D721Med (cell line): ENCODE measurements around the gene MCTP1.
A peak's percentile ranks its signal among the peaks of the same experiment; 100 is the strongest.

Experiments used
- DNase-seq: peaks from one replicate; pipeline ENCODE4 v3.0.0; 2011; ENCODE audit warnings: low spot score; ENCODE audit not compliant: insufficient read length
- FAIRE-seq: peaks from 2 replicates; lab custom pipeline; 2011; peaks lifted over from hg19 to GRCh38; lab: Jason Lieb, UNC
- TF ChIP-seq, protein P1 (sequence below): IDR thresholded peaks from 2 replicates; pipeline ENCODE4 v1.5.1; 2012; ENCODE audit warnings: mild to moderate bottlenecking, control low read depth; ENCODE audit not compliant: insufficient read depth; ENCODE audit errors: missing control alignments

Gene MCTP1

DNA sequence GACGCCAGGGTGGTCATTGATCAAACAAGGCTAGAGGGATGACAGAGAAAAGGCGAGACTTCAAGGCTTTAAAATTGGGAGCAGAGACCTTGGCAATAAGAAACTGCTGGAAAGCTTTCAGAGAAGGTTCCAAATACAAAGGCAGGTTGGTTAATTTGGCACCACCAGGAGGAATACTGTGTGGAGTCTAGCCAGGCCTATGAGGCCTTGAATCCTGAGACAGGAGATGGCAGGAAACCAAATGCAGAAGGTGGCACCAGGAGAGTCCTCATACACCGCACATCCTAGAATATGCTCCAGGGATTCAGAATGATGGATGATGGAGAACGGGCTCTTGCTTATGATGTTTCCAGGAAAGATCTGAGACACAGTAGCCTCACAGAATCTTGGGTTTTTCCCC is 90.0 kb downstream of the MCTP1 start:
- TF ChIP-seq, protein P1, sequence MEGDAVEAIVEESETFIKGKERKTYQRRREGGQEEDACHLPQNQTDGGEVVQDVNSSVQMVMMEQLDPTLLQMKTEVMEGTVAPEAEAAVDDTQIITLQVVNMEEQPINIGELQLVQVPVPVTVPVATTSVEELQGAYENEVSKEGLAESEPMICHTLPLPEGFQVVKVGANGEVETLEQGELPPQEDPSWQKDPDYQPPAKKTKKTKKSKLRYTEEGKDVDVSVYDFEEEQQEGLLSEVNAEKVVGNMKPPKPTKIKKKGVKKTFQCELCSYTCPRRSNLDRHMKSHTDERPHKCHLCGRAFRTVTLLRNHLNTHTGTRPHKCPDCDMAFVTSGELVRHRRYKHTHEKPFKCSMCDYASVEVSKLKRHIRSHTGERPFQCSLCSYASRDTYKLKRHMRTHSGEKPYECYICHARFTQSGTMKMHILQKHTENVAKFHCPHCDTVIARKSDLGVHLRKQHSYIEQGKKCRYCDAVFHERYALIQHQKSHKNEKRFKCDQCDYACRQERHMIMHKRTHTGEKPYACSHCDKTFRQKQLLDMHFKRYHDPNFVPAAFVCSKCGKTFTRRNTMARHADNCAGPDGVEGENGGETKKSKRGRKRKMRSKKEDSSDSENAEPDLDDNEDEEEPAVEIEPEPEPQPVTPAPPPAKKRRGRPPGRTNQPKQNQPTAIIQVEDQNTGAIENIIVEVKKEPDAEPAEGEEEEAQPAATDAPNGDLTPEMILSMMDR: no peak
- FAIRE-seq (no peak), DNase-seq (no peak)

DNA sequence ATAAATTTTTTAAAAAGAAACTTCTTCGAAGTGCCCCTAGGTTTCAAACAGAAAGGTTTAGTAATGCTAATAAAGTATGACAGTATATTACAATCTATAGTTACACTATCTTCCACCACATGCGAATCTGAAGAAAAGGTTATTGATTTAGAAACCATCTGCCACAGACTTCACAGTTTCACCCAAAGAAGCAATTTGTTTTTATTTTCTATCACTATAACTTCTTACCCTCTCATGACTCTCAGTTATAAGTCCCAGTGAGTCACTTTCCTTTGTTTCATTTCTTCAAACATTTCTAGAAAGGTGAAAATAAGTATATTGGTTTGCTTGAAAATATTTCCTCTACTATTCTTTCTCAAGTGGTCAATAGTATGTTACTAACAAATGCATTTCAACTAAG is 93.6 kb downstream of the MCTP1 start:
- DNase-seq (no peak), FAIRE-seq (peak; percentile 69)
- TF ChIP-seq, protein P1: no peak

DNA sequence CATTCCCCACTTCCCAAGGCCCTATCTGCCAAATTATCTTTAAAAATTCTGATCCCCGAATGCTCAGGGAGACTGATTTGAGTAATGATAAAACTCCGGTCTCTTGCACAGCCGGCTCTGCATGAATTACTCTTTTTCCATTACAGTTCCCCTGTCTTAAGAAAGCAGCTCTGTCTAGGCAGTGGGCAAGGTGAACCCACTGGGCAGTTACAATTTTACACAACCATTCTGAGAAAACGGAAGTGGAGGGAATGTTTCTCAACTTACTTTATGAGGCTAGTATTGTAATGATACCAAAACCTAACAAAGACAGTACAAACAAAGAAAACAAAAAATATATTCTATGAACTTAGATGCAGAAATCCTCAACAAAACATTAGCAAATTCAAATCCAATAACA is 100.0 kb downstream of the MCTP1 start:
- FAIRE-seq (no peak), DNase-seq (no peak)
- TF ChIP-seq, protein P1: no peak

DNA sequence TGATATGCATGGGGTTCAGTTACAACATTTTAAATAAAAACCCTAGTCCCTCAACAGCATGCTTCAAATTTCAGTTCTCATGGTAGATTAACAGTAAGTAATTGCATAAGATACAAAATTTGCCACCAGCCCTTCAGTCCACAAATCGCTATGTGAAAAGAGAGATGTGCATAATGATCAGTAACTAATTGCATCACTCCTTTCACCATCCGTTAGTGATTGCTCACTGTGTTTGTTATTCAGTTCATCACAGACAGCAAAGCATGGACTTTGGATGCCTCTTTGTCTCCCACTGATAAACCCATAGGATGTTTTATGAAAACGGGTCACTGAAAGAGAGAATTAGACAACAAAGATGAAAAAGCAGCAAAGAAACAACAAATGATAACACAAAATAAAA is 103.2 kb downstream of the MCTP1 start:
- TF ChIP-seq, protein P1: no peak
- no peak for FAIRE-seq
- no peak for DNase-seq

DNA sequence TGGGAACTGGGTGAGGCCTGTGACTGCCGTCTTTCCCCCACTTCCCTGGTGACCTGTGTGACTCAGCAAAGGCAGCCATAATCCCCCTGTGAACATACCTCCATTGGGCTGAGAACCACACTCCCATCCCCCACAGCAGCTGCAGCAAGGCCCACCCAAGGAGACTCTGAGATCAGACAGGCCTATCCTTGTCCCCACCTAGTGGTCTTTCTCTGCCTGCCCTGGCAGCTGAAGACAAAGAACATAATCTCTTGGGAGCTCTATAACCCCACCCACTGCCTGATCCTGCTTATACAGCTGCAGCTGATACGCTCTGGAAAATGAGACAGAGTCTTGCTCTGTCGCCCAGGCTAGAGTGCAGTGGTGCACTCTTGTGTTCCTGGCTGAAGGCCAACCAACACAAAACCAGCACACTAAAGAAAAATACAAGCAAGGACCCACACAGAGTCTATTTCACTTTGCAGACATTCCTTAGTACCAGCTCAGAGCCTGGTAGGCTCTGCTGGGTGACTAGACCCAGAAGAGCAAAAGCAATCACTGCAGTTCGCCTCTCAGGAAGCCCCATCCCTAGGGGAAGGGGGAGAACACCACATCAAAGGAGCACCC is 106.7 kb downstream of the MCTP1 start:
- no peak for DNase-seq
- peak; percentile 60 for FAIRE-seq
- TF ChIP-seq, protein P1: peak; percentile 14

DNA sequence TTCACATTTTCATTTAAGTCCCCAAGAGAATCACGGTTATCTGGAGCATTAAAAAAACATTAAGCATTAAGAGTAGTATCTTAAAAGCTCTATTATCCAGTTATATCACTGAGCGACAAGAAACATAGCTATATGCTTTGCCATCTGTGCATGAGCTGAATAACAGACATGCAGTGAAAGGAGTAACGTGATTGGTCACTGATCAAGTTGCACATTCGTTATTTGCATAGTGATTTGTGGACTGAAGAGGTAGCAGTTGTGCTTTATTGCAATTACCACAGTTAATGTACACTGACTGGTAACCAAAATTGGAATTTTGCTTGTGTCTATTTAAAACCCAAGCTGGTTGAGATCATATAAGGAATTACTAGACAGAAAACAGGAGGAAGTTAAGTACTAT is 107.4 kb downstream of the MCTP1 start:
- FAIRE-seq (peak; percentile 78), DNase-seq (no peak)
- TF ChIP-seq, protein P1: no peak

DNA sequence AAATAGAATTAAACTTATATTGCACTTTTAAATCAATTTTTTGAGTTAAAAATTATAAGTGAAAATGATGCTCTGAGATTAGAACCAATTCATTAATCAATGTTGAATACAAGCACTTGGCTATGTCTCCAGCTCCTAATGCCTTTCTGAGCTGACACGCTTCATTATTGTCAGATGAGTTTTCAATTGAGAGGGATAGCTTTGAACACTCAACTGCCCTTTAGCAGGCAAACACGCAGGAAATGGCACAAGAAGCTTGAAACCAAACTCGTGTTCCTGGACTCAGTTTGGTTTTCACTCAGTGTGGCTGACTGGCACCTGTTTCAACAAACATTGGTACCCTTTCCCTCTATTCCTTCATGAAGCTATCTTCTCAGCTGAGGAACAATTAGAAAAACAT is 109.8 kb downstream of the MCTP1 start:
- DNase-seq (no peak), FAIRE-seq (no peak)
- TF ChIP-seq, protein P1: no peak
